ENCODE data around the gene SAMSN1.

- TF ChIP-seq CEBPB (IDR thresholded peaks at IDR 0.05; ENCODE audit: low read depth, low read length) (no peak), FOSL1 (IDR thresholded peaks at IDR 0.05; ENCODE audit: insufficient read depth, low read depth, low read length) (no peak), POLR2A (IDR thresholded peaks at IDR 0.05; ENCODE audit: control extremely low read depth in 1 of 2, low read depth in 2 of 2, low read length in 2 of 2) (no peak), POLR2AphosphoS5 (IDR thresholded peaks at IDR 0.05; ENCODE audit: low read depth, low read length) (no peak), TAF1 (IDR thresholded peaks at IDR 0.05; ENCODE audit: low read depth, low read length) (no peak)
- TF ChIP-seq, protein P1, sequence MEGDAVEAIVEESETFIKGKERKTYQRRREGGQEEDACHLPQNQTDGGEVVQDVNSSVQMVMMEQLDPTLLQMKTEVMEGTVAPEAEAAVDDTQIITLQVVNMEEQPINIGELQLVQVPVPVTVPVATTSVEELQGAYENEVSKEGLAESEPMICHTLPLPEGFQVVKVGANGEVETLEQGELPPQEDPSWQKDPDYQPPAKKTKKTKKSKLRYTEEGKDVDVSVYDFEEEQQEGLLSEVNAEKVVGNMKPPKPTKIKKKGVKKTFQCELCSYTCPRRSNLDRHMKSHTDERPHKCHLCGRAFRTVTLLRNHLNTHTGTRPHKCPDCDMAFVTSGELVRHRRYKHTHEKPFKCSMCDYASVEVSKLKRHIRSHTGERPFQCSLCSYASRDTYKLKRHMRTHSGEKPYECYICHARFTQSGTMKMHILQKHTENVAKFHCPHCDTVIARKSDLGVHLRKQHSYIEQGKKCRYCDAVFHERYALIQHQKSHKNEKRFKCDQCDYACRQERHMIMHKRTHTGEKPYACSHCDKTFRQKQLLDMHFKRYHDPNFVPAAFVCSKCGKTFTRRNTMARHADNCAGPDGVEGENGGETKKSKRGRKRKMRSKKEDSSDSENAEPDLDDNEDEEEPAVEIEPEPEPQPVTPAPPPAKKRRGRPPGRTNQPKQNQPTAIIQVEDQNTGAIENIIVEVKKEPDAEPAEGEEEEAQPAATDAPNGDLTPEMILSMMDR (IDR thresholded peaks at IDR 0.05; ENCODE audit: control extremely low read depth in 1 of 3, insufficient read depth in 1 of 3, low read depth in 1 of 3, low read length in 3 of 3), result no peak
Measured at GRCh38 chr21:14562959-14563358, 16.8 kb upstream of the SAMSN1 start.

Measured in H1 (cell line).